PC-3 (cell line): ENCODE data around the gene RASAL2. TPM values are rescaled to one million over a fixed set of nuclear protein-coding genes. Genes with fewer than 3 reads are reported as not detected.

Source experiments
- ATAC-seq: fragments of 200-7000 bp; cut with Tn5 transposase; 2 replicates; pipeline ENCODE4 v1.9.1; 2020; ENCODE audit warnings: mild to moderate bottlenecking, moderate library complexity
- BruUV-seq: library from RNA; stranded (reverse); fragments of 400-500 nt; replicated peaks from 2 replicates; lab custom pipeline; 2021; lab: Mats Ljungman, UMichigan
- CTCF ChIA-PET: fragments of 300-600 bp; sonication (Branson Sonifier 250); formaldehyde crosslinking; loops from one replicate; lab custom pipeline; 2022; ENCODE audit warnings: antibody characterized with exemption; lab: Charles Lee
- POLR2A ChIA-PET: fragments of 300-600 bp; sonication (Branson Sonifier 250); formaldehyde crosslinking; loops from one replicate; lab custom pipeline; 2022; ENCODE audit warnings: antibody characterized with exemption; ENCODE audit not compliant: unreplicated experiment; lab: Charles Lee
- DNase-seq: peaks from one replicate; pipeline ENCODE4 v3.0.0-alpha.2; 2015
- H2AFZ ChIP-seq: fragments of 300-600 bp; sonication (generic); 2 replicates; pipeline ENCODE4 v1.6.0; 2016; ENCODE audit warnings: antibody characterized with exemption, low read length
- H3F3A ChIP-seq: fragments of 300-600 bp; sonication (generic); one replicate; pipeline ENCODE4 v1.6.0; 2017; ENCODE audit warnings: antibody characterized with exemption, low read length, control low read depth, mild to moderate bottlenecking; ENCODE audit not compliant: unreplicated experiment
- H3K27ac ChIP-seq: fragments of 300-600 bp; sonication (generic); 2 replicates; pipeline ENCODE4 v1.5.1; 2016; ENCODE audit warnings: mild to moderate bottlenecking, low read length
- H3K27me3 ChIP-seq: fragments of 300-600 bp; sonication (generic); 2 replicates; pipeline ENCODE4 v1.6.1; 2016; ENCODE audit warnings: low read length, mixed read lengths
- H3K36me3 ChIP-seq: fragments of 300-600 bp; sonication (generic); 2 replicates; pipeline ENCODE4 v1.6.1; 2016; ENCODE audit warnings: low read depth, mixed run types, low read length, mixed read lengths
- H3K4me1 ChIP-seq: fragments of 300-600 bp; sonication (generic); 2 replicates; pipeline ENCODE4 v1.5.1; 2016; ENCODE audit warnings: low read length; ENCODE audit not compliant: insufficient read depth
- H3K4me2 ChIP-seq: fragments of 300-600 bp; sonication (generic); 2 replicates; pipeline ENCODE4 v1.6.0; 2016; ENCODE audit warnings: low read length
- H3K4me3 ChIP-seq: fragments of 300-600 bp; sonication (generic); 2 replicates; pipeline ENCODE4 v1.5.1; 2016; ENCODE audit warnings: mild to moderate bottlenecking, low read length, mixed read lengths
- H3K79me2 ChIP-seq: fragments of 300-600 bp; sonication (generic); 2 replicates; pipeline ENCODE4 v1.6.1; 2017; ENCODE audit warnings: low read length, mixed read lengths
- H3K9ac ChIP-seq: fragments of 300-600 bp; sonication (generic); 2 replicates; pipeline ENCODE4 v1.6.0; 2016; ENCODE audit warnings: mild to moderate bottlenecking, low read length
- H3K9me2 ChIP-seq: fragments of 300-600 bp; sonication (generic); replicated peaks from 2 replicates; pipeline ENCODE4 v1.6.1; 2016; ENCODE audit warnings: mixed run types, low read length, mixed read lengths
- H3K9me3 ChIP-seq: fragments of 300-600 bp; sonication (generic); 2 replicates; pipeline ENCODE4 v1.6.1; 2016; ENCODE audit warnings: low read length, mixed read lengths
- H4K20me1 ChIP-seq: fragments of 300-600 bp; sonication (generic); 2 replicates; pipeline ENCODE4 v1.6.1; 2016; ENCODE audit warnings: low read length, mixed read lengths
- CTCF ChIP-seq: fragments of 300-600 bp; sonication (generic); conservative IDR thresholded peaks from 2 replicates; pipeline ENCODE4 v1.5.1; 2017; ENCODE audit warnings: antibody characterized with exemption, low read depth, mild to moderate bottlenecking, low read length
- EZH2 ChIP-seq: fragments of 300-600 bp; sonication (generic); IDR thresholded peaks from one replicate; pipeline ENCODE4 v1.6.1; 2017; ENCODE audit warnings: antibody characterized with exemption, mild to moderate bottlenecking, low read length; ENCODE audit not compliant: unreplicated experiment
- EZH2phosphoT487 ChIP-seq: fragments of 300-600 bp; sonication (generic); IDR thresholded peaks from 2 replicates; pipeline ENCODE4 v1.6.1; 2018; ENCODE audit warnings: mild to moderate bottlenecking, antibody characterized with exemption, low read length, borderline replicate concordance
- intact Hi-C: fragments of 100-400 bp; cut with micrococcal nuclease; formaldehyde crosslinking; loops from 2 replicates; pipeline ENCODE4 v1.9.0; 2023
- total RNA-seq: library from RNA; depleted of rRNA; stranded (reverse); fragments of >200 nt; gene quantifications from 2 replicates; pipeline ENCODE4 v1.2.3, GENCODE V29; 2014

Gene RASAL2
- total RNA-seq, 1 experiment from 2014 or later: 7.9 TPM

GRCh38 chr1:178075333-178075732 lies 18.6 kb upstream of the RASAL2 start:
- no peak overlapping the region for H2AFZ ChIP-seq
- no peaks in the 10 kb centered on the region for H3K9me2 ChIP-seq
- TF ChIP-seq EZH2phosphoT487 (no peak), EZH2 (no peak), CTCF (no peak)
- no peak for ATAC-seq
- H3K27me3 ChIP-seq: no peaks in the 10 kb centered on the region
- no peak overlapping the region for H3K27ac ChIP-seq
- no peak for DNase-seq
- H3K9me3 ChIP-seq: no peaks in the 10 kb centered on the region
- H3K9ac ChIP-seq: no peak overlapping the region
- no peaks in the 10 kb centered on the region for H3K4me1 ChIP-seq
- no peaks in the 10 kb centered on the region for H3K36me3 ChIP-seq
- ChIA-PET CTCF (no interaction called here), POLR2A (no interaction called here)
- H3K4me3 ChIP-seq: no peak overlapping the region
- no peak overlapping the region for H3K4me2 ChIP-seq
- BruUV-seq: no TSS peak
- intact Hi-C loops: no loop called here
- no peaks in the 10 kb centered on the region for H4K20me1 ChIP-seq
- H3F3A ChIP-seq: no peaks in the 10 kb centered on the region
- H3K79me2 ChIP-seq: no peaks in the 10 kb centered on the region

DNA sequence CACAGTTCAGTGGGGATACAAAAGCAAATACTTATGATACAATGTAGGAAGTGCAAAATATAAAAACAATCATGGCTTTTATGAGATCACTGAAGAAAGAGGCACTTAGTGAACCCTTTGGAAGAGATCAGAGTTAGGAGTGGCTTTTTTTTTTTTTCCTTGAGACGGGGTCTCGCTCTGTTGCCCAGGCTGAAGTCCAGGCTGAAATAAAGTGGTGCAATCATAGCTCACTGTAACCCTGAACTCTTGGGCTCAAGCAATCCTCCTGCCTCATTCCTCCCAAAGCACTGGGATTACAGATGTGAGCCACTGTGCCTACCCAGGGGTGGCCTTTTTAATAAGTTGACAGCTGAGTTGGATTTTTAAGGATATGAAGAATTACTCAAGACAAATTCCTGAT lies 17.3 kb upstream of the RASAL2 start:
- ChIA-PET CTCF (no interaction called here), POLR2A (no interaction called here)
- DNase-seq: no peak
- H4K20me1 ChIP-seq: no peaks in the 10 kb centered on the region
- H3K79me2 ChIP-seq: no peaks in the 10 kb centered on the region
- H2AFZ ChIP-seq: no peak overlapping the region
- H3K9me3 ChIP-seq: no peaks in the 10 kb centered on the region
- no peak for ATAC-seq
- no peak overlapping the region for H3K4me3 ChIP-seq
- H3K9me2 ChIP-seq: no peaks in the 10 kb centered on the region
- no peaks in the 10 kb centered on the region for H3K27me3 ChIP-seq
- no peaks in the 10 kb centered on the region for H3K36me3 ChIP-seq
- H3F3A ChIP-seq: no peaks in the 10 kb centered on the region
- TF ChIP-seq CTCF: no peak
- no peak for TF ChIP-seq EZH2phosphoT487
- TF ChIP-seq EZH2: no peak
- intact Hi-C loops: no loop called here
- H3K4me1 ChIP-seq: no peaks in the 10 kb centered on the region
- no peak overlapping the region for H3K9ac ChIP-seq
- BruUV-seq: no TSS peak
- no peak overlapping the region for H3K4me2 ChIP-seq
- H3K27ac ChIP-seq: no peak overlapping the region

DNA sequence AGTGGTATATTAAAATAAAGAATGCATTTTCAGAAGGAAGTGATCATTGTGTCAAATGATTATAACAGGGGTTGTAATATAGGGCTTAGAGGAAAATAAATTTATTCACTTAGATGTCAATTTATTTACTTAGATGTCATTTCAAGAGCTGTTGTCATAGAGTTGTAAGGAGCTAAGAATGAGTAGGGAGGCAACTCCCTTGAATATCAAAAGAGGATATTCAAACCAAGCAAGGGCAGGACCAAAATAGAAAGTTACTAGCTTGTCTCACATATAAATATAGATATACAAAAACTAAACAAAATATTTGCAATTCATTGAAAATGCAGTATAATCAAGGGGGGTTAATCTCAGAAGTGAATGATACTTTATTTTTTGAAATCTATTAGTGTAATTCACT lies 16.0 kb upstream of the RASAL2 start:
- Histone ChIP-seq H2AFZ (no peak overlapping the region), H3K4me3 (no peak overlapping the region), H3K27ac (no peak overlapping the region), H3K27me3 (no peaks in the 10 kb centered on the region), H3K4me2 (no peak overlapping the region), H4K20me1 (no peaks in the 10 kb centered on the region), H3K79me2 (no peaks in the 10 kb centered on the region), H3K4me1 (no peaks in the 10 kb centered on the region), H3K9me3 (no peaks in the 10 kb centered on the region), H3F3A (no peaks in the 10 kb centered on the region), H3K36me3 (no peaks in the 10 kb centered on the region), H3K9me2 (no peaks in the 10 kb centered on the region), H3K9ac (no peak overlapping the region)
- BruUV-seq: no TSS peak
- intact Hi-C loops: no loop called here
- POLR2A ChIA-PET: interaction anchor here (0.6 kb wide), 1 partner anchor 134 kb away, joined by 3 read pairs; no protein-coding TSS in a partner anchor
- ATAC-seq (no peak), DNase-seq (no peak)
- TF ChIP-seq CTCF: no peak
- TF ChIP-seq EZH2: no peak
- no peak for TF ChIP-seq EZH2phosphoT487
- CTCF ChIA-PET: no interaction called here
